ENCODE data around the gene TUT4.

TUT4 gene

DNA sequence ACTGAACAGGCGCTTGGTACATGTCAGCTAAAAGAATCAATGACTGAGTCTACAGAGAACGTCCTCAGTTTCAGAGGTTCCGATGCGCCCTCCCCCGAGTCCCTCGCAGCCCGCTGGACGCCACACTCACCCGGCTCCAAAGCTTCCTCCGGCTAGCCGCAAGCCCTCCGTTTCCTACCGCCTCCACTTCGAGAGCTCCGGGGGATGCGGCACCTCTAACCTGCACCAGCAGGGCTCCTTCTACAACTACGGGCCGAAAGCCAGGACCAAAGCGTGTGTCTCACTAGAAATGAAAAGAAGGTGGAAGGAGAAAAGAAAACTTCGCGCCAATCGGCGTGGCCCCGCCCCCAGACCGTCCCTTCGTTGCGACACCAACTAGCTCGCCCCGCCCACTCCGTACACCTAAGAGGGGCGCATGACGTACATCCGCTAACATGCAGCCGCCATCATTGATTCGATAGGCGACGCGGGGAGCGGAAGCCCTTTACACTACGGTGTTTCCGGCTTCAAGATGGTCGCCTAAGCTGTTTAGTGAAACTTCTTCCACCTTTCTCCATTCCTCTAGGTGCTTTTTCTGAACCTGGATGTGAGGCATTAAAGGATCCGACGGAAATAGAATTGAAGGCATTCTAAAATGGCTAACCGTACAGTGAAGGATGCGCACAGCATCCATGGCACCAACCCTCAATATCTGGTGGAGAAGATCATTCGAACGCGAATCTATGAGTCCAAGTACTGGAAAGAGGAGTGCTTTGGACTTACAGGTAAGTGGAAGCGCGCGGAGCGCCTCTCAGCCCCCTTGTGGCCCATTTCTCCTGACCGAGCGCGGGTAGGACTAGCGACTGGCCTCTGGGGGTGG, 148.5 kb downstream of the TUT4 start, which contains the start of the genes ORC1 and PRPF38A:
TSS of gene ORC1 (minus strand) at position 308 of the 859 bp plus-strand sequence. CDS start 2,200 bp downstream, outside the sequence.
TSS of gene PRPF38A (plus strand) at position 487 of the 859 bp plus-strand sequence. CDS start at position 635, 148 bp downstream.
- peak; percentile 94 for DNase-seq (ENCODE audit: low read depth)

GRCh38 chr1:52403566-52404115, 149.3 kb downstream of the TUT4 start:
- peak; percentile 19 for DNase-seq (ENCODE audit: low read depth)

DNA sequence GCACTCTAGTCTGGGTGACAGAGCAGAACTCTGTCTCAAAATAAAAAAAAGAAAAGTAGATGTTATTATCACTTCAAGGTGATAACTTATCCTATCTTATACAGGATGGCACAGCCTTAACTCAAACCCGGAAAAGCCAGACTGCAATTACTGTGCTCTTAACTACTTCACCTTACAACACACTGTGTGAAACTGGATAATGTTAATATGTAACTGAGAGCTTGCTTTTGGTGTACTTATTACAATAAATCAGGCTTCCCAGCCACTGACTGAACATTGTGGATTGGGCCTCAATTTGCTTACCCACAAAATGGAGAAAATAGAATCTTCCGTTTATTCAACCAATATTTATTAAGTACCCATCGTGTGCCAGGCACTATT, 150.0 kb downstream of the TUT4 start:
- no peak for DNase-seq (ENCODE audit: low read depth)

GRCh38 chr1:52400131-52400530, 152.8 kb downstream of the TUT4 start:
- DNase-seq (ENCODE audit: low read depth), result no peak

DNA sequence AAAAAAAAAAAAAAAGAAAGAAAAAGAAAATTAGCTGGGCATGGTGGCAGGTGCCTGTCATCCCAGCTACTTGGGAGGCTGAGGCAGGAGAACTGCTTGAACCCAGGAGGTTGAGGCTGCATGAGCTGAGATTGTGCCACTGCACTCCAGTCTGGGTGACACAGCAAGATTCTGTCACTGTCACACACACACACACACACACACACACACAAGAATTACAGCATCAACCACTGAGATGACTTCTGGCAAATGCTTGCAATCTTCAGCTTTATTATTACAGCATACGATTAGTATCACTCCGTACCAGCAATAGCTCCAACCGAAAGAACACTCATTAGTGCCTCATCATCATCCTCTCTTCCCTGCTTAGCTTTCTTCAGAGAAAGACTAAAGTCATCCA, 153.3 kb downstream of the TUT4 start:
- no peak for DNase-seq (ENCODE audit: low read depth)

DNA sequence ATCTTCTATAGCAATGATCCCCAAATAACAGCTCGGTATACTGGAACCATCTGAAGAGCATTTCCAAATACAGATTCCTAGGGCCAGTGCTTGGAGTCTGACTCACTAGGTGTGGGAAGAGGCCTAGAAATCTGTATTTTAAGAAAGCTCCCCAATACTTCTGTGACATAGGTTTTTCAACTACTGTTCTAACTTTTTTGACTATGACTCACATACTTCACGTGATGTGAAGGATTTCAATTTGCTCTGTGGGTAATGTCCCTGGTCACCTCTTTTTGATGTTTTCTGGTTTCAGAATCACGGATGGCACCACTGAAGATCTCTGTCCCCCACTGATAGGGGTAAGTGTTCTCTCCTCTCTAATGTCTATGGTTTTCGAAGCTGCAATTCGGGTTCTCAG, 159.7 kb downstream of the TUT4 start:
- no peak for DNase-seq (ENCODE audit: low read depth)

DNA sequence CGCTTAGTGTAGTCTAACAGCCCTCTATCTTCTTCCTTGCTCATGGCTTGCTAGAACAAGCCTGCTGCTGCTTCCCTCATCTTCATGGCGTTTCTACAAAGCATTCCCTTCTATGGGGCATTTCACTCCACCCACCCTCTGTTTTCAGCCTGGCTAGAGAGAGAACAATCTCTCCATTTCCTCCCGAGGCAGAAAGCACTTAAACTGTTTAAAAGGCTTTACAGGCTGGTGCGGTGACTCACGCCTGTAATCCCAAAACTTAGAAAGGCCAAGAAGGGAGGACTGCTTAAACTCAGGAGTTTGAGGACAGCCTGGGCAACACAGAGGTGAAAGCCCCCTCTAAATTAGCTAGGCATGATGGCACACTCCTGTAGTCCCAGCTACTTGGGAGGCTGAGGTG, 166.4 kb downstream of the TUT4 start:
- no peak for DNase-seq (ENCODE audit: low read depth)

- no peak for DNase-seq (ENCODE audit: low read depth)
These were observed 167.5 kb downstream of the TUT4 start for GRCh38 chr1:52385376-52385775.

Data from activated T-helper 9 cell treated with anti-CD3 and anti-CD28 coated beads, Interleukin-2, amount 50 U/mL, for 16 hours (primary cell).